GM21786 (cell line): ENCODE results near the gene MOK.
"Not testable (repeated sequence)": the region's sequence is repeated elsewhere in the genome, so short reads cannot be mapped to it uniquely, and the experiment has no call there.

ENCODE experiments used
- ATAC-seq: cut with Tn5 transposase; IDR thresholded peaks from one replicate; pipeline ENCODE4 v1.9.1; 2021; ENCODE audit not compliant: unreplicated experiment

The MOK gene

GRCh38 chr14:102321456-102322422 is 16.8 kb upstream of the MOK start:
- no peak for ATAC-seq

DNA sequence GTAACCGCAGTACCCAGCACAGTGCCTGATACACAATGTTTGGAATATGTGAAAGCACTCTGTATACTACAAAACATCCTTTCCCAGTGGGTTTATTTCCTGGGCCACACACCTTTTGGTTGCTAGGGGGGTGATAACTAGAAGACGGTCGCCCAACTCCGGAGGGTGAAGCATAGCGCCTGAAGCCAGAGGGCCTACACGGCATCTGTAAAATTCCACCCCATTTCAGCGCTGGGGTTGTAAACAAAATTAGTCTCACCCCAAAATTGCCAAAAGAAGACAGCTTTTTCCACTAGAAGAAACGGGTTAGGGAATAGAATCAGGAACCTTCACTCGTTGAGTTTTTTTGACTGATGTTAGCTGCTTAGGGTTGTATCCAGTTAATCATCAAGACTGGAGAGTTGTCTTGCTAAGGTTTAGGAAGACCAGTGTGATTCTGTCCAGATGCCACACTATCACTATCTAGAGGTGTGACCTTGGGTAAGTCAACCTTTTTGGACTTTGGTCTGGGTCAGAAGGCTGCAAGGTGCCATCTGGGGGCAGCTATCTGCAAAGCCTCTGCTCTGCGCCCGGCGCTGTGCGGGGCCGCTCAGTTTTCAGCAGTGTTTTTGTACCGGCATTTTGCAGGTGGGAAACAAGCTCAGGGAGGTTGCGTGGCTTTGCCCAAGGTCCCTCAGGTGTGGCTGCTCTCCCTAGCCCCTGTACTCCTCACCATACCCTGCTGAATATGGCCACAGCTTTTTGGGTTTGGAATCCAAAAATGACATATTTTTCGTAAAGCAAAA is 15.9 kb upstream of the MOK start:
- no peak for ATAC-seq

DNA sequence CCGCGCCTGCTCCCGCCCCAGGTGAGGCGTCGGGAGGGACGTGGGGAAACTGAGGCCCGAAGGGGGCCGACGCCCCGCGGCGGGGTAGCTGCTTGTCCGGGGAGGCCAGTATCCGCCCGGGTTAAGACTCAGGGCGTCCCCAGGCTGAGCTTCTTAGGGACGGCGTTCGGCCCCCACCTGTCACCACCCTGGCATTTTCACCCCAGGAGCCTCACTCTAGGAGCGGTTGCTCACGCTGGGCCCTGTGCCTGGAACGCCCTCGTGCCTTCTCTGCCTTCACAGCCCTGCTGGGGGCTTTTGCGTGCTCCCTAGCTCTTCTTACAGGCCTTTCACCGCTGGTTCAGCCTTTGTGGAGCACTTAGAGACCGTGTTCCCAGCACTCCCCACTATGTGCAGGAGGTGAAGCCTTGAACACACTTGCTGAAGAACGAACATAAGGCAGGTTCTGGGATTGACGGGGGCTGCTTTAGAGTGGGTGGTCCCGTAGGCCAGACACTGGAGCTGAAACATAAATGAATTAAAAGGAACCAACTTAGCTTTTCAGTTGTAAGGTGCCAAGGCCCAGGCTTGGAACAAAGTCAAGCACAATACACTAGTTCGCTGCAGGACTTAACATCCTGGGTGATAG is 15.2 kb upstream of the MOK start:
- no peak for ATAC-seq

DNA sequence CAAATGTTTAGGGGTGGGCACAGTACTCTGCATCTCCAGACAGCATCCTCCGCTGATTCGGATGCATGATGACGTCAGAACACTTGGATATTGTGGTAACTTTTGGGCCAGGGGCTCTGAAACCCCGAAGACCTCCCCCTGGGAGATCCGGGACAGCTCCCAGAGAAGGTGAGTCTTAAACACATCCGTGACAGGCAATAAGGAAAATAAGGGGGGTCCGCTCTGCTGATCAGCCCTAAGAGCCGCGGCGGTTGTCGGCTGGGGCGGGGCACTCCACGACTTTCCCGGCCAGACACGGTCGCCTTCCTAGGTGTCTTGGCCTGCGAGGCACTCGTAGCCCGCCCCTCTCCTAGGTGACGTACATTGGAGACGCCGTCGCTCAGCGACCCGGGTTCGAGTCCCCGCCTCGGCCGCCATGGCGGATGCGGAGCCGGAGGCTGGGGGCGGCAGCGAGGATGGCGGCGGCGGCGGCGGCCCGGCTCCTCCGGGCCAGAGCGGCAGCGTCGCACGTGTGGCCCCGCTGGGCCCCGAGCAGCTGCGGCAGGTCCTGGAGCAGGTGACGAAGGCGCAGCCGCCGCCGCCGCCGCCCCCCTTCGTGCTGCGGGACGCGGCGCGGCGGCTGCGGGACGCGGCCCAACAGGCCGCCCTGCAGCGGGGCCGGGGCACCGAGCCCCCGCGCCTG is 14.5 kb upstream of the MOK start, which contains the start of gene ZNF839:
Gene ZNF839 (plus strand): TSS at position 396 of the 682 bp plus-strand sequence. CDS start 20 bp downstream, at position 416.
- ATAC-seq, result peak; percentile 49

GRCh38 chr14:102318781-102319276 is 13.9 kb upstream of the MOK start:
- no peak for ATAC-seq

GRCh38 chr14:102317564-102318248 is 12.7 kb upstream of the MOK start:
- ATAC-seq, result no peak

DNA sequence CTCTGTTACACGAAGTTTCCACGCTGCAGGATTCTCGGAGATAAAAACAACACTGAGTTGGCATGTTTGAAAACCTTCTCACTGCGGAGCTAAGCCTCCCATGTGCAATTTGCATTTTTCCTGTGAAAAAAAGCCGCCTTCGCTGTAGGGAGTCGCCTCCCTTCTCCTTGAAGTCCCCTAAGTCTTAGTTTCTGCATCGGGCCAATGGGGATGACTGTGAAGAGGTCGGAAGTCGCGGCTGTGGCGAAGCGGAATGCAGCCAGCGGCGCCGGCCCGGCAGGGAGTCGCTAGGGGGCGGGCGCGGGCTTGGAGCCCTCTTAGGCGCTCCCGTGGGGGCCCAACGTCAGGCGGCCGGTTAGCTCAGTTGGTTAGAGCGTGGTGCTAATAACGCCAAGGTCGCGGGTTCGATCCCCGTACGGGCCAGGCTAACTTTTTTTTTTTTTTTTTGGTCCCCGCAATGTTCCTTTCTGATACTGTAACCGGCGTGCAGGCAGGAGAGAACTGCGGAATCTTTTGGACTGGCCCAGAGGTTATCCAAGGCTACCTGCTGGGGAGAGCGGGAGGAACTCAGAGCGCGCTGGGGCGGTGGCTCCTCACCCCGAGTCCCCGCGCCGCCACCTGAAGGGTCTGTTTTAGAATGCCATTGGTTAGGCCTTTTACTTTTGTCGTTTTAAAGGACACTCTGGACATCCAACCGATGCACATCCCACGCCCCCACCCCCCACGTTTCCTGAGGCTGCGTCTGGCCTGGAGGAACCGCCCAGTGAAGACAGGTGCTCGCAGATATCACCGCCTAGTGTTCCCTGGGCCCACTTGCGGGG is 12.0 kb upstream of the MOK start:
- peak; percentile 58 for ATAC-seq

DNA sequence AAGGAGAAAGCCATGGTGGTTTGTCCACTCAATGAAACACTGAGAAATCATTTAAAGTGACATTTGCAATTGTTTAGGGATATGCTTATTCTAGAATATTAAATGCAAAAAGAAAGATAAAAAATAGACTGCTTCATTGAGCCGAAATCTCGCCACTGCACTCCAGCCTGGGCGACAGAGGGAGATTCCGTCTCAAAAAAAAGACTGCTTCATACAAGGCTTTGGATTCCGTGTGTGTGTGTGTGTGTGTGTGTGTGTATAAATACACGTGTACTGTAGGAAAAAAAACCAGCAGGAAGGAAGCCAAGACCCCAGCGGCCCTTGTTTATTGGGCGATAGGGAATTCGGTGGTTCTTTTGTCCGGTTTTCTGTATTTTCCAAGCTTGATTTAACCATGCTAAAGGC is 11.4 kb upstream of the MOK start:
- ATAC-seq, result no peak

GRCh38 chr14:102315121-102315520 is 10.2 kb upstream of the MOK start:
- ATAC-seq, result no peak

DNA sequence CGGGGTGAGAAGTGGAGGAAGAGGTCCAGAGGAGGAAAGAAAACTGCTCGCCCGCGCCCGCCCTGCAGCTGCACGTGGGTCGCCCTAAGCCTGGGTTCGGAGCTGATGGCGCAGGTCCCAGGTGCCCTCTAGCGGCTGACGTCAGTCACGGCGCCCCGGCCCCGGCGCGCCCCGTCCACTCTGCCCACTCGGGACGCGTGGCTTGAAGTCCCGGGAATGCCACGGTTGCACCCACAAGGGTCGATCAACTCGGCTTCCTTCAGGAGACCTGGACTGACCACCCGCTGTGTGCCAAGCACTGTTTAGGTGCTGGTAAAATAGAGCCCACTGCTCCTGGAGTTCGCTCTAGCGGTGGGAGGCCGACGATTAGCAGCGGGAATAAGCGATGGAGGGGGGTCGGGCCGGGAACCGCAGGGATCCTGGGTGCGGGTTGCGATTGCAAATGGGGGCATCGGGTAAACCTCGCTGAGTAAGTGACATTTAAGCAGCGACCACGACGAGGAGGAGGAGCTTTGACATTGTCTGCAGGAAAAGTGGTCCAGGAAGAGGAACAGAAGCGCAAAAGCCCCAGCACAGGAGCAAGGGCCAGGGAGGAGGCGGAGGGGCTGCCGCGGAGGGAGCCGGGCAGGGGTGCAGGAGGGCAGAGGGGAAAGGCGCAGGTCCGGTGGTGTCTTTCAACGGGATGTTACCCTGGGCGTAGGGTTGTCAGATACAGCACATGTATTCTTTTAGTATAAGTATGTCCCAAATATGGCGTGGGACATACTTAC is 9.5 kb upstream of the MOK start:
- no peak for ATAC-seq

DNA sequence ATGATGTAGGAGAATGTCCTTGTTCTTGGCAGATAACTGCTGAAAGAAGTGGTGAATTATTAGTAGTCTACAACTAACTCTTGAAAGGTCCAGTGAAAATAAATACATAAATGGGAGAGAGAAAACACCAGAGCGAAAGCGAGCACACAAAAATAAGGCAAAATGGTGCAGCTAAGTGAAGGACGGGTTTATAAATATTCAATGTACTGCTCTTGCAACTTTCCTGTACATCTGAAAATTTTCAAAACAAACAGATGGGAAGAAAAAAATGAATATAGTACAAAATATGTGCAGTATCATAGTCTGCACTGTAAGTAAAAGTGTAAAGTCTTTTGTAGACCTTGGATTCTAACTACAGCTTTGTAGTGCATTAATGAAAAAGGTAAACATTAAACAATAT is 1.3 kb downstream of the MOK start:
- no peak for ATAC-seq

- ATAC-seq, result not testable (repeated sequence)
Measured at GRCh38 chr14:102298303-102299070, 6.5 kb downstream of the MOK start.

- ATAC-seq, result no peak
Measured at GRCh38 chr14:102297436-102298170, 7.4 kb downstream of the MOK start.

GRCh38 chr14:102295270-102295669 is 9.7 kb downstream of the MOK start:
- ATAC-seq, result no peak

- no peak for ATAC-seq
Measured at GRCh38 chr14:102293781-102294180, 11.2 kb downstream of the MOK start.

DNA sequence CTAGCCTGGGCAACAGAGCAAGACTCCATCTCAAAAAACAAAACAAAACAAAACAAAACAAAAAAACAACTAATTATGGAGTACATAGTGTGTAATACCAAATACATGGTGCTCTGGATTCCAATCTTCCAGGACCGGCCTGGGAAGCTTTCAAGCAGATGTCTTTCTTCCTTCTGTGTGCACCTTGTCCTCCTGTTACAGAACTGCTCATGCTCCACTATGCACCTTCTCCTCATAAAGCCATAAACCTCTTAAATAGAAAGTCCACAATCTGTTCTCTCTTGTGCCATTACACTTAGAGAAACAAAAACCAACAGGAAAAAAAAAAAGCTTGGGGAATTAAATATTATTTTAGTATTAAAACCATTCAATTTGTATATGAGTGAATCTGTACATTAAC is 12.5 kb downstream of the MOK start:
- no peak for ATAC-seq

- ATAC-seq, result no peak
Measured at GRCh38 chr14:102288139-102288538, 16.8 kb downstream of the MOK start.
